ENCODE results near the gene ZC3H4.
A peak's percentile ranks its signal among the peaks of the same experiment; 100 is the strongest.
"Not testable (repeated sequence)": the region's sequence is repeated elsewhere in the genome, so short reads cannot be mapped to it uniquely, and the experiment has no call there.

ZC3H4 gene

GRCh38 chr19:47112997-47113849 is at the start of gene ZC3H4:
Gene ZC3H4, minus strand, starts transcription at chr19:47113776. Its CDS starts 1,192 bp downstream, at chr19:47112584.
- peak; percentile 97 to 98 for DNase-seq

- no peak for DNase-seq
Observed at GRCh38 chr19:47161876-47162489, 48.4 kb upstream of the ZC3H4 start.

DNA sequence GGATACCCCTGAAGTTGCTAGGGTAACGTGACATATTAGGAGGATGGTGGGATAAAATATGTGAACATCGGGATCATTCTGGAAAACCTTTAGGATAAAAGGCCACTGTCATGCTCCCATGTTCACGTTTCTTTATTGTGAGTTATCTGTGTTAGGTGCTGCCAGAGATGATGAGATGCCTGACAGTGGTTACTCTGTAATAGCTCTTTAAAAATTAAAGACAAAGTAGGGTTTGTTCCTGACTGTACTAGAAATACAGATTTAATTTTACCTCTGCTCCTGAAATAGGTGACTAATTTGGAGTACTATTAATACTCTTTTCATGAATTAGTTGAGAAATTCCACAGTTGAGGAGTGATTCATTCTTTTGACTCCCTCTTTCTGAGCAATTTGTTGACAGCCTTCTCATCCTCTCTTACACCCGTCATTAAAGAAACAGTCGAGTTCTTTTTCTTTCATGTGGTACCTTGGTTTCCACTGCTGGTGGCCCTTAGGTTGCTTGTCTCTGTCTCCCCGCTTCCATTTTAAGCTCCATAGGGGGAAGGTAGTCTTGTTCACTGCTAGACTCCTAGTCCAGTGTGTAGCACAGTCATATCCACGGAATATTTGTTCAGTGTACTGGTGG is 45.4 kb upstream of the ZC3H4 start:
- no peak for DNase-seq

DNA sequence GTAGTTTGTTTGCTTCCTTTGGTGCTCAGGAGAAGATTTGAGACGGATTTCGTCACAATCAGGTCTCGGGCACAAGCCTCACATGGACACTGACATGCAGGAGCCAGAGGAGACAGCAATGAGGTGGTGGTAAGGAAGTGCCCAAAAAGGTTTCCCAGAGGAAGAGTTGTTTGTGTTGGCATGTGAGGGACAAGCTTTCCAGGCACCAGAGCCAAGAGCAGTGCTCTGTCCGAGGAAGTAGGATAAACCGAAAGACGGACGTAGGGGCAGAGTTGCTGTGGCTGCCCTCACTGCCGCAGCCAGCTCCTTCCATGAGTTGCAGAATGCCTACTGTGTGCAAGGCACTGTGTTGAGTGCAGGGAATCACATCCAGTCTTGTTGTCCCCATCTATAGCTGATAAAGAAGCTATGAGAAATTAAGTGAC is 44.8 kb upstream of the ZC3H4 start:
- no peak for DNase-seq

- no peak for DNase-seq
Observed at GRCh38 chr19:47157431-47158321, 44.1 kb upstream of the ZC3H4 start.

DNA sequence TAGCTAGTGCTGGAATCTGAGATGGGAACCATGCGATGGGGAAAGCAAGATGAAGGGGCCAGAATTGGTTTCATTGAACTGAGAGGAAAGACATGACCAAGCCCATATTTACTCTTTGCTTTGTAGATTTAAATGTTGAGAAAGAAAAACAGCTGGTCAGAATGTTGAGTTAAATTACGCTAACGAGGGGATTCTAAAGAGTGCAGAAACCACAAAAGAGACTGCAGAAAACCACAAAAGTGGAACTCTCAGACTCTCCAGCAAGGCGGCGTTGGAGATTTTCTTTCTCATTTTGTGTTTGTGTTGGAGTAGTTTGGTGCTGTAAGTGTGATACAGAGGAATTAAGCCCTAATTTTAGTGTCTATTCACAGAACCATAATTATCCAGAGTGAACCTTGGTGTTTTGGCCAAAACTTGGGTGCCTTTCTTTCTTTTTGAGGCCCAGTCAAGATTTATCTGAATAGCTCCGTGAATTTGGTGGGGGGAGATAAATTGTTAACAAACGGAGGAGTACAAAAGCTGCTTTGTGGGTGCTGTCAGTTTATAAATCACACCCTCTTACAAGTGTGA is 43.4 kb upstream of the ZC3H4 start:
- DNase-seq = no peak

DNA sequence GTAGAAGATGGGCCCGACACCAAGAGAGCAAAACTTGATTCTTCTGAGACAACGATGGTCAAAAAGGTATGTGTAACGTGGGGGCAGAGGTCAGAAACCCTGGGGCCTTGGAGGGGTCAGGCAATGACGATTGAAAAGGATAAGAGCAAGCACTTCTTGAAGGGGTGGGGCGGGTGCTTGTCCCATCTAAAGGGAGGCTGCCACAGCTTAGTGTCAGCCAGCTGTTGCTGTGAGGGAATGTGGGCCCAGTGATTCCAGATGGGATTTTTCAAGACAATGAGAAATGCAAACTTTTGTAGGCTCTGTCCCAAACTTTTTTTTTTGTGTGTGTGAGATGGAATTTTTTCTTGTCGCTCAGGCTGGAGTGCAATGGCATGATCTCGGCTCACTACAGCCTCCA is 41.6 kb upstream of the ZC3H4 start:
- no peak for DNase-seq

DNA sequence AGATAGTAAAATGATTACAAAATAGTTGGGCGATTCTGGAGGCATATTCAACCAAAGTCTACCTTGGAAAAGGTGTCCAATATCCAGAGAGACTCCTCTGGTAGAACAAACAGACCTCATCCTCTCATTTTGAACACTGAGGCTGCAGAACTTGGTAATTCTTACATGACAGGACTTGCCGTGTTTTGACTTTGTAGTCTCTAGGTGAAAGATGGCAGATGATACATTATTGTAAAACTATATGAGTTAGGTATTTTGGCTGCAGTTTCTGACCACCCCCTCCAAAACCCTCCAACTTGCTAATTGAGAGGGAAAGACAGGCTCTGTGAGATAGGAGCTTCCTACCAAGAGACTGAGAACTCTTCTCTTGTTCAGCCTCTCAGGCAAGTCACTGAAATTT is 39.7 kb upstream of the ZC3H4 start:
- no peak for DNase-seq

GRCh38 chr19:47152632-47153031 is 39.1 kb upstream of the ZC3H4 start:
- DNase-seq = no peak

DNA sequence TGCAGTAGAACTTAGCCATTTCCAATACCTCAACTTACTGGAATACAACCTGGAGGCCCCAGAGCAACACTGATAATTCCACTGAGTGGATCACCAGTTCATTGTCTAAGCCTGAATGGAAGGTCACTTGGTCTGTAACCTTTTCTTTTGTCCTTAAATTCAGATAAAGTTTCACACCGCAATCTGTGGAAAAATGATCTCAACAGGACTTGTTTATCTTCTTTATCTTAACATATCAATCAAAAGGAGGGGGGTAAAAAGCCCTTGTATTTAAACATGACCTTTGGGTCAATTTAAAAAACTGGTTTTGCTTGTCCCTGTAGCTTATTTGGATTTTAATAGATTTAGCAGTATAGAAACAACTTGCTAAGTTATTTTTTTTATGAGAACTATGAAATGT is 38.6 kb upstream of the ZC3H4 start:
- no peak for DNase-seq

DNA sequence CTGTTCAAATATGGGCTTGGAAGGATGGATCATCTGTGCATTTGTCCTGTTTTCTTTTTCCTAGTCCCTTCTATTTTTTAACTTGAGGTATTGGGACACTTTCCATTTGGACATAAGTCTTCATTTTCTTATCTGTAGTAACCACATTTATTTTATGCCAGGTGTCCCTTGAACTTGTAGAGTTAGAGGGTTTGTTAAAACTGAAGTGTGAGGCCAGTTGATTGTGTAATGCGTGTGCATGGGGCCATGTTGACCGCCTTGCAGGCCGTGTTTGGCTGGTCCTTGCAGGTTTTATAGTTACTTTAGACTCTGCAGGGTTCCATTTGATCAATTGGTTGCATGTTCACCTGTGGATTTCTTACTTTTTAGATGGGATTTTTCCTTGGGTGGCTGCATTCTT is 38.1 kb upstream of the ZC3H4 start:
- no peak for DNase-seq

DNA sequence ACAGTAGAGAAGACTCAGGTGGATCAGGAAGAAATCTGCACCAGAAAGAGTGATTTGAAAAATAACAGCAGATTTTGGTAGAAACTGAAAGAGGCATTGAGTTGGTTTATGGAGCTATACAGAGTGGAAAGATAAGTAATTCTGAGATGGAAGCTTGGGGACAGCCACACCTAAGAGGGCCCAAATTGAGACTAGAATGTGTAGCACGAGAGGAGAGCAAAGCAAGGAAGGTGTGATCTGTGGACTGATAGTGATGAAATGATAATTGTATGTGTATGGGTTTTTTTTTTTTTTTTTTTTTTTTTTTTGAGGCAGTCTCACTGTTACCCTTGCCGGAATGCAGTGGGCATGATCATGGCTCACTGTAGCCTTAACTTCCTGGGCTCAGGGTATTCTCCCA is 33.3 kb upstream of the ZC3H4 start:
- DNase-seq = no peak

- no peak for DNase-seq
Observed at GRCh38 chr19:47145639-47146486, 32.3 kb upstream of the ZC3H4 start.

- no peak for DNase-seq
Observed at GRCh38 chr19:47144630-47145029, 31.1 kb upstream of the ZC3H4 start.

GRCh38 chr19:47143322-47144073 is 29.9 kb upstream of the ZC3H4 start:
- DNase-seq = no peak

GRCh38 chr19:47142779-47143178 is 29.2 kb upstream of the ZC3H4 start:
- DNase-seq = no peak

GRCh38 chr19:47141695-47142094 is 28.1 kb upstream of the ZC3H4 start:
- DNase-seq = no peak

DNA sequence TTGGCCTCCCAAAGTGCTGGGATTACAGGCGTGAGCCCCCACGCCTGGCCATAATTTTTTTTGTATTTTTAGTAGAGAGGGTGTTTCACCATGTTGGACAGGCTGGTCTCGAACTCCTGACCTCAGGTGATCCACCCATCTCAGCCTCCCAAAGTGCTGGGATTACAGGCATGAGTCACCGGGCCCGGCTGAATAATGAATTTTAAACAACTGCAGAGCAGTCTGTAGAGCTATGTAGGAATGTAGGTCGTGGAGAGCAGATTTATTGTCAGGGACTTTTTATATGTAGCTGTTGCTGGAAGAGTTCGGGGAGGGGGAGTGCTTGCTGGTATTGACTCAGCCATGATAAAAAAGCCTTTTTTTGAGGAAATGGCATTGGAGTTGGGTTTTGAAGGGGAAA is 27.7 kb upstream of the ZC3H4 start:
- DNase-seq = not testable (repeated sequence)

DNA sequence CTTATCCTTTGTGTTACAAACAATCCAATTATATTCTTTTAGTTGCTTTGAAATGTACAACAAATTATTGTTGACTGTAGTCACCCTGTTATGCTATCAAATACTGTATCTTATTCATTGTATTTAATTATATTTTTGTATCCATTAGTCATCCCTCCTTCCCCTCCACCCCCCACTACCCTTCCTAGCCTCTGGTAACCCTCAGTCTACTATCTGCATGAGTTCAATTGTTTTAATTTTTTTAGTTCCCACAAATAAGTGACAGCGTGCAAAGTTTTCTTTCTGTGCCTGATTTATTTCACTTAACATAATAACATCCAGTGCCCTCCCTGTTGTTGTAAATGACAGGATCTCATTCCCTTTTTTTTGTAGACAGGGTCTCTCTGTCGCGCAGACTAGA is 21.6 kb upstream of the ZC3H4 start:
- DNase-seq = no peak

- DNase-seq = no peak
Observed at GRCh38 chr19:47134545-47134944, 21.0 kb upstream of the ZC3H4 start.

- no peak for DNase-seq
Observed at GRCh38 chr19:47133021-47133471, 19.5 kb upstream of the ZC3H4 start.

Measured in SHP77 (cell line).